Suprapubic skin (tissue), 4 donors: ENCODE results near the gene PDZD7. TPM values are rescaled to one million over a fixed set of nuclear protein-coding genes. Genes with fewer than 3 reads are reported as not detected.

Experiments
- DNase-seq, 2 donors: peaks; one replicate each; pipeline ENCODE4 v3.0.0-alpha.2; 2019; ENCODE audit warnings: low spot score in 2 of 2
- H3K27ac ChIP-seq: fragments of 200-600 bp; sonication (generic); one replicate; pipeline ENCODE4 v1.5.1; 2019
- H3K27me3 ChIP-seq: fragments of 200-600 bp; sonication (generic); one replicate; pipeline ENCODE4 v1.5.1; 2019
- H3K36me3 ChIP-seq: fragments of 200-600 bp; sonication (generic); one replicate; pipeline ENCODE4 v1.5.1; 2019
- H3K4me1 ChIP-seq: fragments of 200-600 bp; sonication (generic); one replicate; pipeline ENCODE4 v1.5.1; 2019
- H3K4me3 ChIP-seq: fragments of 200-600 bp; sonication (generic); one replicate; pipeline ENCODE4 v1.5.1; 2019; ENCODE audit warnings: mild to moderate bottlenecking
- H3K9me3 ChIP-seq: fragments of 200-600 bp; sonication (generic); one replicate; pipeline ENCODE4 v1.5.1; 2019
- EP300 ChIP-seq: sonication (generic); formaldehyde crosslinking; IDR thresholded peaks from one replicate; pipeline ENCODE4 v1.6.1; 2017; ENCODE audit warnings: antibody characterized with exemption
- POLR2A ChIP-seq, 2 donors: fragments of 450-650 bp; IDR thresholded peaks; one replicate each; pipeline ENCODE4 v1.6.1; 2017; ENCODE audit warnings: antibody characterized with exemption in 2 of 2, mild to moderate bottlenecking in 2 of 2, moderate library complexity in 2 of 2
- POLR2AphosphoS5 ChIP-seq, 3 donors: sonication (generic); formaldehyde crosslinking; IDR thresholded peaks; one replicate each; pipeline ENCODE4 v1.6.1; 2017; ENCODE audit warnings: antibody characterized with exemption in 3 of 3
- WGBS: methylation state at CpG from one replicate; pipeline ENCODE4 v1.1.5; 2018; 5-methylcytosine and 5-hydroxymethylcytosine counted together
- total RNA-seq, 4 donors: library from RNA; depleted of rRNA; stranded (reverse); fragments of >200 nt; gene quantifications; one replicate each; pipeline ENCODE4 v1.1.0, GENCODE V29; 2016
- TF ChIP-seq, protein P1 (sequence below), 2 donors: fragments of 200-600 bp in 1 of 2; fragments of 450-650 bp in 1 of 2; sonication (generic) in 1 of 2; IDR thresholded peaks; one replicate each; pipeline ENCODE4 v1.5.1; 2016 to 2019; ENCODE audit warnings: antibody characterized with exemption in 2 of 2, mild to moderate bottlenecking in 1 of 2, moderate library complexity in 1 of 2

Gene PDZD7
- total RNA-seq, 4 donors from 2014 or later: 1.2 to 6.0 (median 1.8) TPM

DNA sequence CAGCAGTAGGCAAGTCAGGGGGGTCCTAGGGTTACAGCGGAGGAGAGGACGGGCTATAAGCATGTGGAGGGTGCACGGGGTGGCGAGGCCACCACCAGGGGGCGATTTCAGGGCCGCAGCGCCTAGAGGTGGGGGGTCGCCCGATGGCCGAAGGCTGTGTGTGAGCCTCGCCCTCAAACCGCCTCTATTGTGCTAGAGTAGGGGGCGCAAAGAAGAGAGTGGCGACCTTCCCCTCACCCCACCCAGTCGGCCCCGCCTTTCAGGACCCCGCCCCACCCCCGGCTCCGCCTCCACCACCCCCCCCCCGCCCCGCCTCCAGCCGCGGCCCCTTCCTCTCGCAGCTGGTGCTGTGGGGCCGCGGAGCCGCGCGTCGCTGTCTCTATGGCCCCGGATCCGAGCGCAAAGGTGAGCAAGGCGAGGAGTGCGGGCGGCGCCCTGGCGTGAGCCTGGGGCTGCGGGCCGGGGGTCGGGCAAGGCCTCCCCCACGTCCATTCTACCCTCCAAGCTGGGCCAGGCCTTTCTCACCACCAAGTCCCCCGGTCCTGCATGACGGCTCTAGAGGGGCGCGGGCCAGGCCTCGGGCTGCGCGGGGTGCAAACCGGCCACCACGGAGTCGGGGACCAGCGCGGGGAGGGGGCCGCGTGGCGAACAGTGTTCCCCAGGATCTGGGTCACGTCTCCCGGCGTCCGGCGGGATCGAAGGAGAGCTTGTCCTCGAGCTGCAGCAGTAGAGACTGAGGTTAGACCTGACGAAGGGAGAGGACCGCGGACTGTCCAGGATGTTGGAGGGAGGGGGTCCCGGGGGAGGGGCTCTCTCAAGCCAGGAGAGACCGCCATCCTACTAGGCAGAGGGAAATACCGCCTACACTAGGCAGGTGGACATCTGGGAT, 61.5 kb downstream of the PDZD7 start, which contains the start of gene SEMA4G:
Gene SEMA4G (plus strand): TSS at position 318 of the 889 bp plus-strand sequence. CDS start 3,409 bp downstream, outside the sequence.
- peaks cover 14% of the 10 kb centered on the region for H3K4me1 ChIP-seq
- no peaks in the 10 kb centered on the region for H3K9me3 ChIP-seq
- TF ChIP-seq, protein P1, sequence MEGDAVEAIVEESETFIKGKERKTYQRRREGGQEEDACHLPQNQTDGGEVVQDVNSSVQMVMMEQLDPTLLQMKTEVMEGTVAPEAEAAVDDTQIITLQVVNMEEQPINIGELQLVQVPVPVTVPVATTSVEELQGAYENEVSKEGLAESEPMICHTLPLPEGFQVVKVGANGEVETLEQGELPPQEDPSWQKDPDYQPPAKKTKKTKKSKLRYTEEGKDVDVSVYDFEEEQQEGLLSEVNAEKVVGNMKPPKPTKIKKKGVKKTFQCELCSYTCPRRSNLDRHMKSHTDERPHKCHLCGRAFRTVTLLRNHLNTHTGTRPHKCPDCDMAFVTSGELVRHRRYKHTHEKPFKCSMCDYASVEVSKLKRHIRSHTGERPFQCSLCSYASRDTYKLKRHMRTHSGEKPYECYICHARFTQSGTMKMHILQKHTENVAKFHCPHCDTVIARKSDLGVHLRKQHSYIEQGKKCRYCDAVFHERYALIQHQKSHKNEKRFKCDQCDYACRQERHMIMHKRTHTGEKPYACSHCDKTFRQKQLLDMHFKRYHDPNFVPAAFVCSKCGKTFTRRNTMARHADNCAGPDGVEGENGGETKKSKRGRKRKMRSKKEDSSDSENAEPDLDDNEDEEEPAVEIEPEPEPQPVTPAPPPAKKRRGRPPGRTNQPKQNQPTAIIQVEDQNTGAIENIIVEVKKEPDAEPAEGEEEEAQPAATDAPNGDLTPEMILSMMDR (IDR thresholded peaks at IDR 0.05): peak; percentile 37 to 74
- TF ChIP-seq POLR2AphosphoS5 (IDR thresholded peaks at IDR 0.05): no peak
- 10% methylated on average over 8 of the region's 70 CpGs for WGBS
- H3K36me3 ChIP-seq: peaks cover 16% of the 10 kb centered on the region
- no peaks in the 10 kb centered on the region for H3K27me3 ChIP-seq
- peak in 1 of 2 donors; percentile 71 for DNase-seq
- H3K27ac ChIP-seq: no peak within 1 kb of the TSS
- H3K4me3 ChIP-seq: peak within 1 kb of the TSS; percentile 63

DNA sequence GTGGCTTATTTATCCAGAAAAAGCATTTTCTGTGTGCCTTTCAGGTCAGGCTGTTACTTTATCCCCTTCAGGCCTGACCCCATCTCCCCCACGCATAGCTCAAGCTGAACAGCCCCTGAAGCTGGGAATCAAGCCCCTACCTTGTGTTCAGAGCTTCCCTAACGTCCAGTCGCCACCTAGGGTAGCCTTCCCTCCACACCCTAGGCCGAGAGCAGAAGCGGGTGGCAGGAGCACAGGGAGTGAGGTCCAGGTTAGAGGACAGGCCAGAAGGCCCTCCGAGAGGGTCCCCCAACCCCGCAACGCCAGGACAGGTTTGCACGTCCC, 62.1 kb downstream of the PDZD7 start:
- 20% methylated on average over 9 of the region's 9 CpGs for WGBS
- no peak overlapping the region for H3K27ac ChIP-seq
- TF ChIP-seq, protein P1 (IDR thresholded peaks at IDR 0.05): no peak
- no peak for TF ChIP-seq POLR2AphosphoS5 (IDR thresholded peaks at IDR 0.05)
- TF ChIP-seq EP300: no peak
- no peak for TF ChIP-seq POLR2A (IDR thresholded peaks at IDR 0.05)
- peak overlapping the region; percentile 63 for H3K4me3 ChIP-seq
- H3K27me3 ChIP-seq: no peaks in the 10 kb centered on the region
- DNase-seq: no peak
- no peaks in the 10 kb centered on the region for H3K9me3 ChIP-seq
- H3K4me1 ChIP-seq: peaks cover 14% of the 10 kb centered on the region
- H3K36me3 ChIP-seq: peaks cover 22% of the 10 kb centered on the region

DNA sequence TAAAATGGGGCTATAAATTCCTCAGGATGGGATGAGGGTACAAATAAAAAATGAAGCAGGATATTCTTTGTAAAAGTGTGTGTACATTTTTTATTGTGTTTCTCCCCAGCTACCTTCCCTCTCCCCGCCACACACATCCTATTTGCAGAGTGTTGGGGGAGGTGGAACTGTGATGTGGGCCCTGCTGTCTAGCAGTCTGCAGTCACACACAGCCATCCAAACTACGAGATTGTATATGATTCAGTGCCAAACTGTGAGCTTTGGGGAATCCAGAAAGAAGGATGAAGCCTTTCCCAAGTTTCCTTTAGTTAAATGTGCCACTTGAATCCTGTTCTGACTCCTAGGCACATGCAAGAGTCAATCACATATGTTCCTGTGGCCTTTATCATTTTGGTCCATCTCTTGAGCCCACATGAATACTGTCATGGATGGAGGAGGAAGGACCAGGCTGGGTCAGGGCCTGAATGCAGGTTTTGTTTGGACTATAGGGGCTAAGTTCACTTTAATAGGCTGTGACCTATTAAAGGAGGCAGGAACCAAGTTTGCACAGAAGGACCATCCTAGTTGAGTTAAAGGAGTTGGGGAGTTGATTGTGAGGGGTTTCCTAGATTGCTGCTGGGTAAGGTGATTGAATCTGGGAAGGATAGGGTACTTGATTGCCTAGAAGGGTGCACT, 62.7 kb downstream of the PDZD7 start:
- H3K36me3 ChIP-seq: peaks cover 23% of the 10 kb centered on the region
- WGBS: 87% methylated on average over 2 of the region's 2 CpGs
- peaks cover 14% of the 10 kb centered on the region for H3K4me1 ChIP-seq
- no peak overlapping the region for H3K27ac ChIP-seq
- H3K27me3 ChIP-seq: no peaks in the 10 kb centered on the region
- no peak for DNase-seq
- TF ChIP-seq POLR2A (IDR thresholded peaks at IDR 0.05) (no peak), EP300 (no peak)
- TF ChIP-seq, protein P1 (IDR thresholded peaks at IDR 0.05): no peak
- H3K9me3 ChIP-seq: no peaks in the 10 kb centered on the region
- H3K4me3 ChIP-seq: no peak overlapping the region

DNA sequence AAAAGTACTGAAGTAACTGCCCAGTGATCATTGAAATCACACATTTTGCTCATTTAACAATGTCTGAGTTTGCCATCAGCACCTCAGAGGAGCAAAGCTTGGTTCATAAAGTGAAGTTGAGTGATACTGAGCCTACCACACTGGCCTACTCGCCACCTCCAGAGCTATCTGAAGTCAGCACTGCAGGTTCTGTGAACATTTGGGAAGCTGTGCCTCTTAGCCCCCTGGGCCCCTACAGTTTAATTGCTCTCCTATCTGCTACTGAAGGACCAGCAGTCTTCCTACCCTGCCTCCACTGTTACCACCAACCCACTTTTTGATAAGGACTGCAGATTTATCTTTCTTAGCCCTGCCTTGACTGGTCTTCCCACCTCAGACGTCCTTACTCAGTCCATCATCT, 63.6 kb downstream of the PDZD7 start:
- no peak for DNase-seq
- TF ChIP-seq EP300 (no peak), POLR2AphosphoS5 (IDR thresholded peaks at IDR 0.05) (no peak)
- no peaks in the 10 kb centered on the region for H3K9me3 ChIP-seq
- 69% methylated on average over 2 of the region's 2 CpGs for WGBS
- H3K27ac ChIP-seq: no peak overlapping the region
- H3K4me3 ChIP-seq: no peak overlapping the region
- no peaks in the 10 kb centered on the region for H3K27me3 ChIP-seq
- H3K4me1 ChIP-seq: peaks cover 14% of the 10 kb centered on the region
- peaks cover 31% of the 10 kb centered on the region for H3K36me3 ChIP-seq

DNA sequence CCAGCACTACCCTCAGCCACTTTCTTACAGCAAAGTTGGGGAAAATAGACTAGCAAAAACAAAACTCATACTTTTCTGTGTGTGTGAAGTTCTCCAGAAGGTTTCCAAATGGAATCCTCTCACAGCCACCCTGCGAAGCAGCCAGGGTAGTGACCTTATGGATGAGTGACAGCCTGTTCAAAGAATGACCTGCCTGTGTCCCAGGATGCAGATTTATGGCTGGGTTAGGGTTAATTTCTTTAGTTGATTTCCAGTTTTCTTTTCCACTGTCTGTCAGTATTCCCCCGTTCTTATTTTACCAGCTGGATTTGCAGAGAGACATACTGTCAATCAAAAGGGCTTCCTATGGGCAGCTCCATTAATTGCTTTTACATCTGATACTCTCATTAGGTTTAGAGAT, 64.0 kb downstream of the PDZD7 start:
- H3K27me3 ChIP-seq: no peaks in the 10 kb centered on the region
- H3K4me3 ChIP-seq: no peak overlapping the region
- peaks cover 36% of the 10 kb centered on the region for H3K36me3 ChIP-seq
- WGBS: 72% methylated on average over 2 of the region's 2 CpGs
- TF ChIP-seq, protein P1 (IDR thresholded peaks at IDR 0.05): no peak
- TF ChIP-seq EP300: no peak
- no peak for TF ChIP-seq POLR2AphosphoS5 (IDR thresholded peaks at IDR 0.05)
- no peak for TF ChIP-seq POLR2A (IDR thresholded peaks at IDR 0.05)
- no peak overlapping the region for H3K27ac ChIP-seq
- DNase-seq: no peak
- H3K9me3 ChIP-seq: no peaks in the 10 kb centered on the region
- H3K4me1 ChIP-seq: peaks cover 14% of the 10 kb centered on the region
